Fibroblast of pulmonary artery (primary cell): Measurements from ENCODE around the gene ZC3H8.

Source experiments
- DNase-seq: peaks from one replicate; pipeline ENCODE4 v3.0.0-alpha.2; 2010; ENCODE audit warnings: low read depth
- H3K4me3 ChIP-seq: replicated peaks from 2 replicates; pipeline ENCODE4 v1.5.1; 2011; ENCODE audit warnings: low read depth, mild to moderate bottlenecking, control low read depth, low read length, moderate library complexity
- CTCF ChIP-seq: IDR thresholded peaks from 2 replicates; pipeline ENCODE4 v1.5.1; 2011; ENCODE audit warnings: mild to moderate bottlenecking, control low read depth, low read length, inconsistent platforms; ENCODE audit errors: missing control alignments

The ZC3H8 gene

GRCh38 chr2:112244854-112245253, 10.0 kb downstream of the ZC3H8 start:
- TF ChIP-seq CTCF, result no peak

DNA sequence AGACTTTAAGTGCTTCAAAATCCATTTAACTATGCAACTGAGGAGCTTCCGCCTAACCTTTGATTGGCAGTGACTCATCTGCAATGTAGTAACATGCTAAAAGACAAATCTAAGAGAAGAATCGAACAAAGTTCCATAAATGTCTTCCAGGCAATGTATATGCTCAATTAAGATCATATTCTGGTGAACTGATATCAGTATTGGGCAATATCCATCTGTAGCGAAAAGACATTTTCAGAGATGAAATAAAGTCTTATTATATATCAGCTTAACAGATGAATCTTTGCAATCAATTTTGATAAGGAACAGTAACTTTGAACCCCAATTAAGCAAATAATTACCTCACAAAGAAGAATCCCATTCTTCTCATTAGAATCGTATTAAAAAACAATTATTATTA, 11.6 kb downstream of the ZC3H8 start:
- TF ChIP-seq CTCF, result no peak
- no peak overlapping the region for H3K4me3 ChIP-seq
- DNase-seq, result no peak

More at GRCh38 chr2:112244854-112245253, 10.0 kb downstream of the ZC3H8 start:
- no peak for DNase-seq
- no peak overlapping the region for H3K4me3 ChIP-seq

DNA sequence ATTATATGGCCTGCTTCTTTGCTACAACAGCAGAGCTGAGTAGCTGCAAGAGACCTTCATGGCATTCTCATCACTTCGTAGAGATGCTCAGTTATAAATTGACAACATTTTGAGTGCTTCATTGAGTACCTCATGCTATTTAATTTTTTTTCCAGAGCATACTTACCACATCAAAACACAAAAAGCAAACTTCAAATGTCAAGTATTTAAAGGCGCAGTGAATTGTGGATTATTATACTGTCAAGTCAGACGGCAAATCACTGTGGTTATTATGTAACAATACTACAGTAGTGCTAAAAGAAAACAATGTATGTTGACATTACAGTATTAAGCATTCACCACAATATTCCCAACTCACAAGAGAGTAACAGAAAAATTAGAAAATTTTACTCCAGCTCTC, 12.5 kb downstream of the ZC3H8 start:
- no peak for DNase-seq
- no peak overlapping the region for H3K4me3 ChIP-seq
- TF ChIP-seq CTCF, result no peak

DNA sequence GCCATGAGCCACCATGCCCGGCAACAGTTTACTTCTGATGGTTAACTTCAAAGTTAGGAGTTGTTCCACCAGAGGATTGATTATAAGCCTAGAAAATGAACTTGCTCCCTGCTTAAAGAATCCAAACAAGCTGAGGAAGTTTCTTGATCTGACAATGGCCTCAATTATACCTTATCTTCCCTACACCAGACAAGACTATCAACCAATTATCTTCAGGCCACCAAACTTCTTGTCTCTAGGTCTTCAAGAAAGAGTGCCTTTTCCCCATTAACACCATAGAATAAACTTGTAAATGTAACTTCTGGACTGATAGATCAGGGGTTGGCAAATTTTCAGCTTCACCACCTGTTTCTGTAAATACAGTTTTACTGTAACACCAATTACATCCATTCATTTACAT, 15.0 kb downstream of the ZC3H8 start:
- TF ChIP-seq CTCF, result no peak
- no peak for DNase-seq
- H3K4me3 ChIP-seq, result no peak overlapping the region

DNA sequence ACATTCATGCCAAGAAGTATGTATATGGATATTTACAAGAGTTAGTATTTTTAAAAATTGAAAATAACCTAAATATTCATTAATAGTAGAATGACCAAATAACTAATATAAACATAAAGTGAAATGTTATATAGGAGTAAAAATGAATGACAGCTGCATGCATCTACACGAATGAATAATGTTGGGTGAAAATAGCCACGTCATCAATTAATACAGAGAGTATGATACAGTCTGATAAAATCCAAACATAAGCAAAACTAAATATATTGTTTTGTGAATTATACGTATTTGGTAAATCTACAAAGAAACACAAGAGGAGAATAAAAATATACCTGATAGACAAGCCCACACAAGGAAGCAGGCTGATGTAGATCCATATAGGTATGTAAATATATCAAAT, 24.5 kb downstream of the ZC3H8 start:
- no peak overlapping the region for H3K4me3 ChIP-seq
- TF ChIP-seq CTCF, result no peak
- no peak for DNase-seq

GRCh38 chr2:112229348-112229747, 25.5 kb downstream of the ZC3H8 start:
- no peak for TF ChIP-seq CTCF
- peak; percentile 56 for DNase-seq
- no peak overlapping the region for H3K4me3 ChIP-seq

- no peak overlapping the region for H3K4me3 ChIP-seq
- DNase-seq, result no peak
- TF ChIP-seq CTCF, result no peak
These were observed 34.0 kb downstream of the ZC3H8 start for GRCh38 chr2:112220831-112221230.
